HG03066 (cell line): Measurements from ENCODE around the gene SIGLEC8.
"Not testable (repeated sequence)": the region's sequence is repeated elsewhere in the genome, so short reads cannot be mapped to it uniquely, and the experiment has no call there.

Experiments used
- ATAC-seq: cut with Tn5 transposase; IDR thresholded peaks from one replicate; pipeline ENCODE4 v1.9.1; 2021; ENCODE audit warnings: low read depth; ENCODE audit not compliant: unreplicated experiment

Gene SIGLEC8

GRCh38 chr19:51473009-51473707, 14.9 kb upstream of the SIGLEC8 start:
- ATAC-seq: no peak

GRCh38 chr19:51472607-51473006, 14.4 kb upstream of the SIGLEC8 start:
- ATAC-seq: no peak

DNA sequence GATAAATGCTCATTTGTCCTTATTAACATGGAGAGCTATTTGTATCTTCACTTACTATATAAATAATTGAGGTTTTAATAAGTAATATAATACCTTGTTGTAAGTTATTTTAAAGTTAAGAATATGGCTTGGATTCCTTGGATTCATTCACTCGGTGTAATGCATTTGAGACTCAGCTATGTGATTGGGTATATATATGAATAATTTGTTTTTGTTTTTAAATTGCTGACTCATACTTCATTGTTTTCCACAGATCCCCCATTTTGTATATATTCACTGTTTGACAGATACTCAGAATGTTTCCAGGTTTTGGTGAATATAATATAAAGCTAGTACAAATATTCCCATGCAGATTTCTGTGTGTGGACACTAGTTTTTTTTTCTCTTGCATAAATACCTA, 13.3 kb upstream of the SIGLEC8 start:
- no peak for ATAC-seq

GRCh38 chr19:51470966-51471365, 12.7 kb upstream of the SIGLEC8 start:
- no peak for ATAC-seq

DNA sequence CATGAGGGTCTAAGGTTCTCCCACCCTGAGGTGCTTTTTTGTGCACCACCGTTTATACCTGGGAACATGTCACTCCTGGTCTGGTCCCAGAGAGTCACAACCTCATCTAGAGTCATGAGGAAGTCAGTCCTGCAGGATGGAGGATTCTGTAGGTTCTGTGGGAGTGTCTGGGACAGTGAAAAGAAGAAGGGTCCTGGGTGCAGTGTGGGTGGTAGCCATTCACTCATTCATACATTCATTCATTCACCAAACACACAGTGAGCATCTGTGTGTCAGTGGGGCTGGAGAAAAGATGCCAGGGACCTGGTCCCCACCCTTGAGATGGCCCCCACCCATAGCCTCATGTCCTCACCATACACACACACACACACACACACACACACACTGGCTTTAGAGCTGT, 11.4 kb upstream of the SIGLEC8 start:
- no peak for ATAC-seq

- no peak for ATAC-seq
Observed at GRCh38 chr19:51469162-51469561, 10.9 kb upstream of the SIGLEC8 start.

GRCh38 chr19:51468545-51468920, 10.3 kb upstream of the SIGLEC8 start:
- ATAC-seq: no peak

DNA sequence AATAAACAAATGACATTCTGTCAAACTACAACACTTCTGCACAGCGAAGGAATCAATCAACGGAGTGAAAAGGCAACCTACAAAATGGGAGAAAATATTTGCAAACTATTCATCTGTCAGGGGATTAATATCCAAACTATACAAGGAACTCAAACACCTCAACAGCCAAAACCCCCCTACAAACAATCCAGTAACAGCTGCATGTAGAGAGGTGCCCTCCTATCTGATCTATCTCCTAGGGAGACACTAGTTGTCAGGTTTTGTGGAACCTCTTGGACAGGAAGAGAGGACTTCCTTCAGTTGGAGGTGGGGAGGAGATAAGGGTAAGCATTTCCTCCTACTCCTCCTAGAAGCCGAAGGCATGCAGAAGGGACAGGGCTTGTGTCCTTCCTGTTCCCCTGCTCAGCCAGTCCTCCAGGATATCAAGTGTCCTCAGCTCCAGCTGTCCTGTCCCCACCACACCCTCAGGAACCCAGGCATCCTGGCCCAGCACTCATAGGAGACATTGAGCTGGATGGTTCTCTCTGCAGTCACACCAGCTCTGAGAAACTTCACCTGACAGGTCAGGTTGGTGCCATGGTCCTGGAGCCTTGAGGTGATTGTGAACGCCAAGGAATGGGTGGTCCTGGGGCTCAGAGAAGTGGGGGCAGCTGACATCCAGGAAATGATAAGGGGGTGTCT, 9.8 kb upstream of the SIGLEC8 start:
- no peak for ATAC-seq

DNA sequence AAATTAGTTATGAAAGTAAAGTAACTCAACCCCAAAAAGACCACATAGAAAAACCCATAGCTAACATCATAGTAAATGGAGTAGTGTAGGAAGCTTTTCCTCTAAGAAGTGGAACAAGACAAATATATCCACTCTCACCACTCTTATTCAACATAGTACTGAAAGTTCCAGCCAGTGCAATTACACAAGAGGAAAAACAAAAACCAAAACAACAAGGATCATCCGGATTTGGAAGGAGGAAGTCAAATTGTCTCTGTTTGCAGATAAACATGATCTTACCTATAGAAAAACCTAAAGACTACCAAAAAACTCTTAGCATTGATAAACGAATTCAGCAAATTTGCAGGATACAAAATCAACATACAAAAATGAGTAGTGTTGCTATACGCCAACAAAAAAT, 8.5 kb upstream of the SIGLEC8 start:
- no peak for ATAC-seq

DNA sequence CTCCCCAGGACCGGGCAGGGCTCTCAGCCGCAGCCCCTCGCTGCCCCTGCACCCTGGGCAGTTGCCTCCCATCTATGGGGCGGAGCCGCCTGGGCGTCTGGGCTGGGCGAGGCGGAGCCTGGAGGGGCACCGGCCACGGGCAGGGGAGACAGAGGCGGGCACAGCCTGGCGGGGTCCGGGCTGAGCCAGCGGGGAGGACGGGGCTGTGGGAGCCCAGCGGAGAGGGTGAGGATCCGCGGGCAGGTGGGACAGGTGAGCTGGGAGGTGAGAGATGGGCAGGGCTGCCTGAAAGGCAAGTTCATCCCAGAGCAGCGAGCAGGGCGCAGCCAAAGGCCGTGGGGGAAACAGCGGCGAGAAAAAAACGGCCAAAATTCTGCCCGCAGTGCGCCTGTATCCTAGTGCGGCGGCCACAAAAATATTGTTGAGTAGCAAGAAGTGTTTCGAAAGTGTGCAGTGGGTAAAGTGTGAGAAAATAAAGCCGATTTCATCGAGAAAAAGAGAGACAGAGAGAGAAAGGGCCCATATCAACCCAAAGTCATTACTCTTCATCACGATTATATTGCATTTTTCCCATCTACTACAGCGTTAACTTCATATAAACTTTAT, 5.8 kb upstream of the SIGLEC8 start:
- not testable (repeated sequence) for ATAC-seq

DNA sequence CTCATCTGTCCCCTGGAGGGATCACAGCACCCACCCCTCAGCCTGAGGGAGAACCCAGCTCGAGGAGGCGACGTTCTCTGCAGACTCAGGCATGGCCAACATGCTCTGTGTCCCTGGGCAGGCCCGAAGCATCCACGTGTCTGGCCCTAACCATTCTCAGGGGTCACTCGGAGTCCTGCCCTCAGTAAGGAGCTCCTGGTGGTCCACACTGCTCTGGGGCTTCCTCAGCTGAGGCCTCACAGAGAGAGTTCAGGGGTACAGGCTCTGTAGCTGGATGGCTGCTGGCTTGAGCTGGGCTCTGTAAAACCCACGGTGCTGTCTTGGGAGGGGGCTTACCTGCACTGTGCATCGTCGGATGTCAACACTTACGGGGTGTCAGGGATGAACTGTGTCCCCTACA, 4.4 kb upstream of the SIGLEC8 start:
- no peak for ATAC-seq

GRCh38 chr19:51462276-51462675, 4.0 kb upstream of the SIGLEC8 start:
- ATAC-seq: no peak

GRCh38 chr19:51461723-51462161, 3.5 kb upstream of the SIGLEC8 start:
- no peak for ATAC-seq

- no peak for ATAC-seq
Observed at GRCh38 chr19:51460164-51460992, 2.1 kb upstream of the SIGLEC8 start.

DNA sequence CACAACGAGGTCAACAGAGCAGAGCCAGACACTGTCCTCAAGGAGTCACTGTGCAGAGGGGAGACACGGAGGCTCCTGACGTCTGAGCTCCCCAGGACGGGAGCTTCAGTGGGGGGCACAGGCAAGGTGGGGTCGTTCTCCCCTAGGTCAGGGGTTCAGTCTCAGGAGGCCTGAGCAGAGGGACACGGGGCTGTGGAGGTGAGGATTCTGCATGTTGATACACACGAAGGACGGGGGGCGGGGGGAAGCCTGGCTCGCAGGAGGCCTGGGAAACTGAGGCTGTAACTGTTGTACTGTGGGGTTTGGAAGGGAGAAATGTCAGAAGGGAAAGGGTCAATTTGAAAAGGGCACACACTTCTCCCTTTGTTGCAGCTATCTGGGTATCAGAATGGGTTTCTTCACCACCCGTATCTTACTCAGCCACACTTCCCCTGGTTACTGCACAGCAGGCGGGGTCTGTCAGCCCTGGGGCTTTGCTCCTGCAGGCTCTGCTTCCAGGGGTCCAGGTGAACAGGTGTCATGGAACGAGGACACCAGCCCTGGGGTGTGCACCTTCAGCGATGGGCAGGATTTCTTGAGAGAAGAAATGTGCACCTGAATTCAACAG, 748 bp upstream of the SIGLEC8 start:
- no peak for ATAC-seq

DNA sequence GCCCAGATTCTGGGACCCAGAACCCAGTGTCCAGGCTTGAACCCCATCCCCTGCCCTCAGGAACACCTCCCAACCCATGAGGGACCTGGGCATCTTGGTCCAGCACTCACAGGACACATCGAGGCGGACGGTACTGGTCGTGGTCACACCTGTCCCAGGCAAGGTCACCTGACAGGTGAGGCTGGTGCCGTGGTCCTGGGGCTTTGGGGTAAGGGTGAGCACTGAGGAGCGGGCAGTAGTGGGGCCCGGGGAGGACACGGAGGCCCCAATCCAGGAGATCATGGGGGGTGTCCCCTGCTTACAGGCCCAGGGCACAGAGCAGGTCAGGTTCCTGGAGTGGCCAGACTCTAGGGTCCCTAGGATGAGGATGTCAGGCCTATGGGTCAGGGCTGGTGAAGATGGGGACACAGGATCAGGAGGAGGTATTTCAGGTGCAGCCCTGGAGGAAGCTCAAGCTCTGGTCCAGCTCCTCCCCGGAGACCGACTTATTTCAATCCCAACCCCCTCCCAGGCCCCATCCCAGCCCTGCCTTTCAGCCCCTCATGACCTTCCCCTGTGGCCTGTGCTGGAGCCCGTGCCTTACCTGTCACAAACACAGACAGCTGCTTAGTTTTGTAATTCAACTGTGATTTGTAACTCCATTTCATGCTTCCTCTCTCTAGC, 772 bp downstream of the SIGLEC8 start:
- no peak for ATAC-seq

DNA sequence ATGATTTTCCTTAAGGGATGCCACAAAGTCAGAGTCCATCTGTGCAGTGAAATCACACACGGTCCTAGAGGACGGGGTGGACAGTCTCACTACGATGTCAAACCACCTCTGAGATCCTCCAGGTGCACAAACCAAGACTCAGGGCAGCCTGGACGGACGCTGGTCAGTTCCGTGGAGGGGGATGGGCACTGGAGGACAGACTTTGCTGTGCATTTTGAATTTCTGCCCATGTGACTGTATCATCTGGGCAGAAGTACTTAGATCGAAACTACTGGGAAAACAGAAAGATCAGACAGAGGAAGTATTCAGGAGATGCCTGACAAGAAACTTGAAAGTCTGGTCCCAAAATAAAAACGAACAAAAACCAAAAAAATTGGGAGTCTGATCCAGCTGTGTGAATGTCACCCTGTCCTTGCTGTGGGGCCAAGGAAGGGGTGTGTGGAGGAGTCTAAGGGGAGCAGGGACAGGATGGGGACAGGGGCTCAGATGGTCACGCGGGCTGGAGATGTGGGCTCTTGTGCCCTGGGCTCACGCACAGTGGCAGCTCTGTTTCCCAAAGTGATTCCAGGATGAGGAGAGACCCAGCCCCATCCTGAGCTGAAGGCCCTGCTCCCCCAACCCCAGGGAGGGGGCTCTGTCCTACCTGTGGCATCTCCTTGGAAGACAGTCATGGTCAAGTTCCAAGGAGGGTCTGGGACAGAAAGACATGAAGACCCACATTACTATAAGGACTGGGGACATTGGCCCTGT, 1.5 kb downstream of the SIGLEC8 start:
- no peak for ATAC-seq

- no peak for ATAC-seq
Observed at GRCh38 chr19:51450730-51451307, 7.4 kb downstream of the SIGLEC8 start.

- no peak for ATAC-seq
Observed at GRCh38 chr19:51448411-51449016, 9.7 kb downstream of the SIGLEC8 start.
